ENCODE data around the gene LSM14A. TPM values are rescaled to one million over a fixed set of nuclear protein-coding genes. Genes with fewer than 3 reads are reported as not detected.

Gene LSM14A
- total RNA-seq, 1 donor from 2014 or later = 114 TPM

DNA sequence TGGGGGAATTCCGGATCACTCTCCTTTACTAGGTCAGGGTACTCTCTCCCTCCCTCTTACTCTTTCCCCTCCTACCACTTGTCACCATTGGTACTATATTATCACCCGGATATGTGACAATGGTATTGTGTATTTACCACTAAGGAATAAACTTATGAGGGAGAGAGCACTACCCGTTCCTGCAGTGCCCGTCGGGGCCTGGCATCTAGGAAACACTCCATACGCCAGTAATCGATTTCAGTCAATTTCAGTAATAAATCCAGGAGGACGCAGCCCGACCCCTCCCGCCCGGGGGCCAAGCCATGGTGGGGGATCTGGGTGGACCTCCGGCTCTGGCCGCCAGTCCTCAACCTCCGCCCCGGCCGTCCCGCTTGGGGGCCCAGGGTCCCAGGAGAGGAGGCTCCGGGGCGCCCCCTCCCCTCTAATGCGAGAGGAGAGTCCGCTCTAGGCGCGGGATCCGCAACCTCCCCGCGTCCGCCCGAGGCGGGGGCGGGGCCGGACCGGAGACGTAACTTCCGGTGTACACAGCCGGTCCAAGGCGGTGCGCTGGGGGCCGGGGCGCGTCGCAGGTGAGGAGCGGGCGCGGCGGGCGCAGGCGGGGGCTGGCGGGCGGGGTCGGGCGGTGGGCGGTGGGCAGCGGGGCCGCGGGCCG is 81.9 kb downstream of the LSM14A start, which contains the start of gene GARRE1:
Gene GARRE1 (plus strand): TSS at position 509 of the 652 bp plus-strand sequence. CDS start 45,920 bp downstream, outside the sequence.
- intact Hi-C loops (cut with micrococcal nuclease) = loop anchor here (5.0 to 10.0 kb wide), 2 partner anchors 83 to 171 kb away; partner anchors contain the start of gene UBA2

DNA sequence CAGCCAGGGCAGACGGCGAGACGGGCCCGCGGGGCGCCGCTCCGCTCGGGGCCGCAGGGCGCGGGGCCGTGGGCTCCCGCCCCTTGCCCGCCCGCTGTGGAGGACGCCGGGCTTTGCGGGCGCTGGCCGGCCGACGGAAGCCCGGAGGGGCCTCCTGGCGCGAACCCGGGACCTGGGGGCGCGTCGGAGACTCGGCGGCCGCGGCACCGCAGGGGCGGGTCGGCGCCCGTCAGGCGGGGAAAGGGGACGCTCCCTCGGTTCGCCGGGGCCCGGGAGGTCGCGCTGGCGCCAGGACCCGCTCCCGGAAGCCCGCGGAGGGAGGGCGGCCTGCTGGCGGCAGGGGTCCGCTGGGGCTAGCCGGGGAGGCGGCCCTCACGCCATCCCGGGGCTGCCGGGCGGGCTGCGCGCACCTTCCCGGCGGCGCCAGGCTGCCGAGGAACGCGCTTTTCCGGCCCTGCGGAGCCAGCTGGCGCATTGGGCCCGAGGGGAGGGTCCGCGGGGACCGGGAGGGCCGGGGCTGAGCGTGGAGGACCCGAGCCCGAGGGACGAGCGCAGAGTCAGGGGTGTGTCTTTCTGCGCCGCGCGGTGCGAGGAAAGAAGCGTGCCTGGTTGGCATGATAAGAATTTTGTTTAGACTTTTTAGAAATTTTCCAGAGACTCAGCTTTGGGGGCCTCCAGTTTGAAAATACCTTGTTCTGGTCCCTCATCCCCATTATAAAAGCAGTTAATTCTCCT is 82.6 kb downstream of the LSM14A start:
- intact Hi-C loops (cut with micrococcal nuclease) = loop anchor here (5.0 to 10.0 kb wide), 2 partner anchors 82 to 170 kb away; partner anchors contain the start of gene UBA2

DNA sequence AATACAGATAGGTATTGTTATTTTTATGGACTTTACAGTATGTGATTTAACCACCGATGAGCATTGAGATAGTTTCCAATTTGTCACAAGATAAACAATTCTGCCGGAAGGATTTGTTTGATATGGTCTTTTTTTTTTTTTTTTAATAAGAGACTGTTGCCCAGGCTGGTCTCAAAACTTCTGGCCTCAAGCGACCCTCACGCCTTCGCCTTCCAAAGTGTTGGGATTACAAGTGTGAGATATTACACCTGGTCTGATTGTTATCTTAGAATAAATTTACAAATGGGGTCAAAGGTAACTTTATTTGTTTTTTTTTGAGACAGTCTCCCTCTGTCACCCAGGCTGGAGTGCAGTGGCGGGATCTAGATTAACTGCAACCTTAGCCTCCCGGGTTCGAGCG is 83.2 kb downstream of the LSM14A start:
- intact Hi-C loops (cut with micrococcal nuclease) = loop anchor here (10.0 kb wide), 1 partner anchor 169 kb away; the partner anchor contains the start of gene UBA2

DNA sequence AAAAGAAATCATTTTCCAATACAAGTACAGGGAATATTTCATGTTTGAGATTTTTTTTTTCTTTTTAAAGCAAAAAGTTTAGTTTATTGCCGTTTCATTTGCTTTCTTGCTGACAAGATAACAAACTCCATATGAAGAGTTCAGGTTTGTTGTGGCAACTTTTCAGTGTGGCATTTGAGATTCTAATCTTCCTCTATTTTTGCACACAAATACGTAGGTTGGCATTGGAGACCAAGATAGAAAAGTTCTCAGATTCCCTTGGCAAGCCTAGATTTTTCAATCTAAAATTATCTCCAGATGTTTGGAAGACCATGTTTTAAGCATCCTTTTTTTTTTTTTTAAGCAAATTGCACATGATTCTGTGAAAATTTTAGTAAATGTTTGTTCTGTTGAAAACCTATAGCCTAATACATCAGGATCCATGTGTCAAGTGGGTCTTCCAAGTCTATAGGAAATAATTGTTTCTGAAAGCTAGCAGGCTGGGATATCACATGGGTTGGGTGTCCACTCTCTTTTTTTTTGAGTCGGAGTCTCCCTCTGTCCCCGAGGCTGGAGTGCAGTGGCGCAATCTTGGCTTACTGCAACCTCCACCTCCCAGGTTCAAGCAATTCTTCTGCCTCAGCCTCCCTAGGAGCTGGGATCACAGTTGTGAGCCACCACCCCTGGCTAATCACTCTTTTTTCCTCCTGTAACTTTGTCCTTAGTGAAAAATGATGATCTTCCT is 84.7 kb downstream of the LSM14A start:
- intact Hi-C loops (cut with micrococcal nuclease) = loop anchor here (10.0 kb wide), 1 partner anchor 168 kb away; the partner anchor contains the start of gene UBA2

DNA sequence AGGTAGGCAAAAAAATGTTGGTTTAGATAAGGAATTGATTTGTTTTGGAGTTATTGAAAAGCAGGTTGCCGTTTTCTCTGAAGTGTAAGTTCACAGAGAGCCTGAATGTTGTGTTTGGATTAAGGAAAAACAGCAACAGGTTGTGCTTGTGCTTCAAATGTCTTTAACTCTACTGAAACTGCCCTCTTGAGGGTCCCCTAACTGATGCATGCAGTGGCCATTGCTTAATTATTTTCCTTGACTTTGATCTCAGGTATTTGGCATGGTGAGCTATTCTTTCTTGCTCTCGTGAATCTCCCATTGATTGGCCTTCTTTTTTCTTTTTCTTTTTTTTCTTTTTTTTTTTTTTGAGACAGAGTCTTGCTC is 85.2 kb downstream of the LSM14A start:
- intact Hi-C loops (cut with micrococcal nuclease) = loop anchor here (10.0 kb wide), 1 partner anchor 167 kb away; the partner anchor contains the start of gene UBA2

DNA sequence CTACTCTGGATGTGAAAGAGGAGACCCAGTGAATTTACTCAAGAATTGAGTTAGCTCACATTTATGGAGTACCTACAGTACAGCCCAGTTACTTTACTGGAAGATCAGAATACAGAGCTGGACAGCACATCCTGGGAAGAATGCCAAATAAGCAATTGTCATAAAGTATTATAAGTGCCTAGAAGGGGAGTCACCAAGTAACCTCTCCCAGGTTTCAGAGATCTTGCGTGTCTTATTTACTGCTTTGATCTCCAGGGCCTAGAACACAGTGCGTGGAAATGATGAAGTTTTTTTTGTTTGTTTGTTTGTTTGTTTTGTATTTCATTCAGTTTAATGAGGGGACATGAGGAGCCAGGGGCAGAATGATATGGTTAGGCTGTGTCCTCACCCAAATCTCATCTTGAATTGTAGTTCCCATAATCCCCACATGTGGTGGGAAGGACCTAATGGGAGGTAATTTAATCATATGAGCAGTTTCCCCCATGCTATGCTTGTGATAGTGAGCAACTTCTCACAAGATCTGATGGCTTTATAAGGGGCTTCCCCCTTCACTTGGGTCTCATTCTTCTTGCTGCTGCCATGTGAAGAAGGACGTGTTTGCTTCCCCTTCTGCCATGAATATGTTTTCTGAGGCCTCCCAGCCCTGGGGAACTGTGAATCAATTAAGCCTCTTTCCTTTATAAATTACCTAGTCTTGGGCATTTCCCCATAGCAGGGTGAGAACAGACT is 87.2 kb downstream of the LSM14A start:
- intact Hi-C loops (cut with micrococcal nuclease) = loop anchor here (10.0 kb wide), 1 partner anchor 165 kb away; the partner anchor contains the start of gene UBA2

DNA sequence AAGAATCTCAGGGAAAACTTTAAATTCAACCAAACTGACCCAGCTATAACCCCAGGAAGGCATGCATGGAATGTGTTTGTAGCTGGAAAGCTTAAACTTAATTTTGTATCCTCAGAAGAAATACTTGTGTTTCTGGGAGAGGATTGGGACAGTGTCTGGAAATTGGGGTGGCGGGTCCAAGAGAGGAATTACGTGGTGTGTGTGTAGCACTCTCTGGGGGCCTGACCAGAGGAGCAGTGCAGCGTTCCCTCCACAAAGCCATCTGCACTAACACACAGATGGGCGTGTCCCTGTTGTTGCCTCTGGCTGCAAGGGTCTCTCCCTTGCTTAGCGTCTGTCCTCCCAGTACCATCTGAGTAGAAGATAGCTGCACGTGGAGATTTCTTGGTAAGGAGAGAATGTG is 88.5 kb downstream of the LSM14A start:
- intact Hi-C loops (cut with micrococcal nuclease) = no loop called here

DNA sequence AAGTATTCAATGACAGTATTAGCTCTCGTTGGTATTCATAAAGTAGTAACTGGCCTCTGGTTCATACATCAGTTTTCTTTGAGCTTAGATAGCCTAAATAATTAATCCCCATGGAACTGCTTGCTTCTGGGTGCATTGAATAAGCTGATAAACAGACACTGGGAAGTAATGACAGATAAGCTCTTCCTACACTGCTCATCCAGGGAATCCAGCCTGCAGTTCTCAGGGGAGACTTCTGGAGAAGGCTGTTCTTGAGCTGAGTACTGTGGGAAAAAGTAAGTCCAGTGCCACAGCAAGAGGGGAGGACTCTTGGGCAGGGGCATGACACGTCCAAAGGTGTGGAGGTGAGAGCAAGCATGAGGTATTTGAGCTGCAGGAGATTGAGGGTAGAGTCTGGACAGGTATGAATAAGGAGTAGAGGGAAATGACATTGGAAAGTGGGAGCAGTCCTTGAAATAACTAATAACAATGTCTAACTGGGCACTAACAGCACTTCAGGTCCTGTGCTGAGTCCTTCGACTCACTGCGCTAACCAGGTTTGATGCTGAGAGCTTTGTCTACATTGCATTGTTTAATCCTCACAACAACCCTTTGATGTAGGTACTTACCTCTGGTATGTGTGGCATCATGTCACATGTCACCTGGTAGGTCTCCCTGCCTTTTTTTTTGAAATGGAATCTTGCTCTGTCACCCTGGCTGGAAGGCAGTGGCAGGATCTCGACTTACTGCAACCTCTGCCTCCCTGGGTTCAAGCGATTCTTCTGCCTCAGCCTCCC is 89.2 kb downstream of the LSM14A start:
- intact Hi-C loops (cut with micrococcal nuclease) = no loop called here

DNA sequence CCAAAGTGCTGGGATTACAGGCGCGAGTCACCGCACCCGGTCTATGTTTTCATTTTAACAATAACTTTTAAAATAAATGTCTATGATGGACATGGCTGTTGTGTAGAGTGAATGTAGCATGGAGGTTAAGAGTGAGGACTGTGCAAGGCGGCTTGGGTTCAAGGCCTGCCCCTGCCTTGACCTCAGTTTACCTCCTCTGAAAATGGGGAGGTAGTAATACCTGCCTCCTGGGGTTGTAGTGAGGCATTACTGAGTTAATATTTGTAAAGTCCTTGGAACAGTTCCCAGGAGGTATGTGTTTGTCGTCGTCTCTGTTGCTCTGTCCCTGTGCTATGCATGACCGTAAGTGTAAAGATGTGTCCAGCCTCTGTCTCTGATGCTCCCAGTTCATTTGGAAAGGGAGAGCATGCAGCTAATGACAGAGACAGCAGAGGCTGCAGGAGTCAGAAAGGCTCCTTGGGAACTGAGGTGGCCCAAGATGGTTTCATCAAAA is 91.5 kb downstream of the LSM14A start:
- intact Hi-C loops (cut with micrococcal nuclease) = no loop called here

DNA sequence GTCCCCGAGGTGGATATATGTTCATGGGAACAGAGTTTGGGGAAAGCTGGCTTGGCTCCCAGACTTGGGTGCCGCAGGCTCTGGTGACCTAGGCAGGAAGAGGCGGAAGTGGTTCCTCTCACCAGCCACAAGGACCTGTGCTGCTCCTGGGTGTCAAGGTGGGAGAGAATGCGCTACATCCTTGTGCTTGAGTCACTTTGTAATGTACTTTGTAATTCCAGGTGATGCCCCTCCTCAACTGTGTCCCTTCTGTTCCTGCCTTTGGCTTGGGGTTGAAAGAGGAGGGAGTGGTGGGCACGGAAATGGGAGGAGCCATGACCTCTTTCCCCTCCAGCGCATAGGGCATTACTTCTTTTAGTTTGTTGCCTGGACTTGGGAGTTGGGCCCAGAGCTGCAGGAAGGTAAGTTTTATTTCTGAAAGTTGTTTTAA is 92.9 kb downstream of the LSM14A start:
- intact Hi-C loops (cut with micrococcal nuclease) = no loop called here

DNA sequence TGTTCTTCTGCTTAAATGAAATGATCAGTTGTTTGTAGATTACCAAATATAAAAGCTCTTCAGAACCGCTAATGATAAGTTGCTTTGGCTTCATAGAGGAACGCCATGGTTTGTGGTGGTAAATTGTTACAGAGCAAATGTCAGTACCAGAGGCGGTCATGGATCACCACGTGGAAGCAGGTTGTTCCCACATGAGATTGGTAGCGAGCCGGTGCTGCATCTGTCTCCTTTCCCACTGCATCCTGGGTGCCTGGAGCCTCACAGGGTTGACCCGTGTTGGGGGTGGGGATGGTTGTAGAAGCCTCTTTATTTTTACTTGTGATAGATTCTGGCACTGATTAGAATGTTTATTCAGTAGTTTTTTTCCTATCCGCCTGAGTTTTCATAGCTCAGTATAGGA is 96.8 kb downstream of the LSM14A start:
- intact Hi-C loops (cut with micrococcal nuclease) = no loop called here

DNA sequence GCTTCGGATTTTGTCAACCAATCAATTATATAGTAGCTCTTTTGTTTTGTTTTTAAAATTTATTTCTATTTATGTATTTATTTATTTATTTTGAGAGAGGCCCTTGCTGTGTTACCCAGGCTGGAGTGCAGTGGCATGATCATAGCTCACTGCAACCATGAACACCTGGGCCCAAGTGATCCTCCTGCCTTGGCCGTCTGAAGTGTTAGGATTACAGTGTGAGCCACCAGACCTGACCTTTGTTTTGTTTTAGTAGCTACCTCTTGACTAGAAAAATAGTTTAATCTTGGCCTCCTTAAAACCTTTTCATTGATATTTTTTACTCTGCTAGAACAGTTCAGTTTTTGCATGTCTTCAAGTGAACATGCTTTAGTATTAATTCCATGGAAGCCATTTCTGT is 97.2 kb downstream of the LSM14A start:
- intact Hi-C loops (cut with micrococcal nuclease) = no loop called here

DNA sequence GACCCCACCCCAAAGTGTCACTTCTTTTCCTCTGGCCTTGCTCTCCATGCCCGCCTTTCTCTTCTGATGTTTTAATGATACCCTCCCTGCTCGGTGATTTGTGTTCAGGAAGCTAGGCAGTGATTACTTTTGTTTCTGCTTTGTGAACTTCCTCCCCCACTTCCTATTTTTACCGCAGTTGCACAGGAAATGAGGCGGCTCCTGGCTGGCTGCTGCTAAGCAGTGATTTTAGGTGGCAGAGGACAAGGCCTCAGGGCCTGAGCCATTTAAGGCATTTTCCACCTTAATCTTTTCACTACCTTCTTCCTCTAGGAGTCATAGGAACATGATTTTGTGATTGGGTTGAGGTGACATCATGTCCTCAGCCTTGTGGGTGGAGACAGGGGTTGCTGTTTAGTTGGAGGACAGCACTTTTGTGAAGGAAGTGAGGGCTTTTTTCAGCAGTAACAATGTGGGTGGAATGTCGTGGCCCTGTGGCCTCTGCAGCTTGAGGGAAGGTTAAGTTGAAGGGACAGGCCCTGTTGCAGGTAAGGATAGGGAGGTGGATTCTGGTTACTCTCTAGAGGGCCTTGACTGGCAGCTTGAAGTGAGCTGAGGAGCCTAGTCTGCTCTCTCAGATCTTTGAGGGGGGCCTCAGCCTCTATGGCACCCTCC is 97.8 kb downstream of the LSM14A start:
- intact Hi-C loops (cut with micrococcal nuclease) = loop anchor here (5.0 kb wide), 1 partner anchor 82 kb away; no protein-coding TSS in a partner anchor

DNA sequence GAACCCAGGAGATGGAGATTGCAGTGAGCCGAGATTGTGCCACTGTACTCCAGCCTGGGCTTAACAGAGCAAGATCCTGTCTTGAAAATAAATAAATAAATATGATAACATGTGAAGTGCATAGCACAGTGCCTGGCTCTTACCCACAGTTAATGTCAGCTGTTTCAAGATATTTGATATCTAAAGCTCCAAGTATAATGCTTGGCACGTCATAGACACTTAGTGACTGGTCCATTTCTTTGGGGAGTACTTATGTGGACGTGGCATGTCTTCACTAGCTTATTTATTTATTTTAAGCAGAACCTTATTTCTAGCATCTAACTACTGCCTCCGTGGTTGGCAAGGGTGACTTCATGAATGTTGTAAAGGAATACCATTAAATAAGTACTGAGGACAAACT is 100.8 kb downstream of the LSM14A start:
- intact Hi-C loops (cut with micrococcal nuclease) = loop anchor here (5.0 kb wide), 1 partner anchor 79 kb away; no protein-coding TSS in a partner anchor

DNA sequence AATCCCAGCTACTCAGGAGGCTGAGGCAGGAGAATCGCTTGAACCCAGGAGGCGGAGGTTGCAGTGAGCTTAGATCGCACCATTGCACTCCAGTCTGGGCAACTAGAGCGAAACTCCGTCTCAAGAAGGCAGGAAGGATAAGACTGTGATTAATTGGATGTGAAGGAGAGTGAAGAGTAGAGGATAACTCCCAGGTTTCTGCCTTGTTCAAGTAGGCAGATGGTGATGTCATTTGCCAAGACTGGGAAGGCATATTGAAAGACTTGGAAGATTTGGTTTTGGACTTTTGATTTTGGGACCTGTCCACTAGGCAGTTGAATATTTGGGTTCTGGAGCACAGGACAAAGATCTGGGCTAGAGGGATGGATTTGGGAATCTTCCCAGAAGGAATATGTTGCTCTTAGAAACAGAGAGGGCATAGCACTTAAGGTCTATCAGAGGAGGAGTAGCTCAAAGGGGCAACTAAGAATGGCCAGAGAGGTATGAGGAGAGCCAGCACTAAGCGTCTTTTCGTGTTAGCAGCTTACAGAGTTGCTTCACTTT is 102.1 kb downstream of the LSM14A start:
- intact Hi-C loops (cut with micrococcal nuclease) = loop anchor here (5.0 kb wide), 1 partner anchor 78 kb away; no protein-coding TSS in a partner anchor

DNA sequence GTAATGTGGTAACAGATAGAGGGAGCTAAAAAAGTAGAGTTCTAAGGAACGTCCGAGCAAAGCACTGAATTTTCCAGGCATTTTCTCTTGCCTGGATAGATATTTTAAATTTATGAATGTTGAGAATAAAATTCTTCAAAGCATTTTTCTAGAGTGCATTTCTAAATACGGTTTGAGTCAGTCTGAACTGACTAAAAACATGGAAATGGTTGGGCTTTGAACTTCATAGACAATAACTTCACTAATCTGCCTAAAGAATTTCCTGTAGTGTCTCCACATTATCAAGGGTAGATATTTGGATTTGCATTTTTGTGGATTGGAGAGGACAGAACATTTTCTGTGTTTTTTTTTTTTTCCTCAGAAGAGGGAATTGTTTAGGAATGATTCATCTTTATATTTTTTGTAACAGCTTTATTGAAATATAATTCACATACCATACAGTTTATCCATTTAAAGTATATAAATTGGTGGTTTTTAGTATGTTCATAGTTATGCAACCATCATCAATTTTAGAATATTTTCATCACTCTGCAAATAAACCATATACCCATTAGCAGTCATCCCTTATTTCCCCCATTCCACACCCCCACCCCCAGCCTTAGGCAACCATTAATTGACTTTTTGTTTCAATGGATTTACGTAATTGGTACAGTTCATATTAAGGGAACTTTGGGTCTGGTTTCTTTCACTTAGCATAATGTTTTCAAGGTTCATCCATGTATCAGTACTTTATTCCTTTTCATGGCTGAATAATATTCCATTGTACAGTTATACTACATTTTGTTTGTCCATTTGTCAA is 102.7 kb downstream of the LSM14A start:
- intact Hi-C loops (cut with micrococcal nuclease) = loop anchor here (5.0 kb wide), 1 partner anchor 77 kb away; no protein-coding TSS in a partner anchor

DNA sequence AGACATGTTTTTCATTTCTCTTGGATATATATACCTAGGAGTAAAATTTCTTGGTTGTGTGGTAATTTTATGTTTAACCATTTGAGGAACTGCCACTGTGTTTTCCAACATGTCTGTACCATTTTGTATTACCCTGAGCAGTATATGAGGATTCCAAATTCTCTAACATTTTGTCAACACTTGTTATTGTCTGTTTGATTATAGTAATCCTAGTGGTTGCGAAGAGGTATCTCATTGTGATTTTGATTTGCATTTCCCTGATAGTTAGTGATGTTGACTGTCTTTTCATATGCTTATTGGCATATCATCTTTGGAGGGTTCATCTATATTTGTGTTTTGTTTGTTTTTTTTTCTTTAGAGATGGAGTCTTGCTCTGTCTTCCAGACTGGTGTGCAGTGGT is 103.4 kb downstream of the LSM14A start:
- intact Hi-C loops (cut with micrococcal nuclease) = no loop called here

DNA sequence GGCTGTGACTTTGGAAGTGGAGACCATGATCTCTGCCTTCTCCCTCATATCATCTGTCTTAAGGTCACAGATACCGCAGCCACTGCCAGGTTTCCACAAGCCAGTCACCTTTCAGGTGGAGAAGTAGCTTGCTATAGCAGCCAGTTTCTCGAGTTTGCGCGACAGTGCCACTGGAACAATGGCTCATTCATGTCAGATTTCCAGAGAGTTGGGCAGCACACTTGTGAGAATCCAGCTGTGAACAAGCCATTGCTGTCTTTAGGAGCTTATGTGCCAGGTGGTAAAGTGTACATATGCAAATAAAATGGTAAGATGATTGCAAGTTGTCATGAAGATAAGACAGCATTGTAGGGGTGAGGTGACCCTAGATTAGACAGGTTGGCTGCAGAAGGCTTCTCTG is 104.3 kb downstream of the LSM14A start:
- intact Hi-C loops (cut with micrococcal nuclease) = no loop called here

Data from T-helper 2 cell treated with Interferon-gamma antibody and Interleukin-4, amounts not matched to agents 100 ng/mL and 5 ng/mL, for 36 hours (primary cell).